B cell (primary cell): ENCODE data around the gene SURF2.

Experiments used
- EZH2 ChIP-seq: IDR thresholded peaks from 2 replicates; pipeline ENCODE4 v1.6.1; 2012; ENCODE audit warnings: borderline replicate concordance, low read depth, mild to moderate bottlenecking, moderate library complexity, low read length; ENCODE audit not compliant: insufficient read depth, poor library complexity, severe bottlenecking
- TF ChIP-seq, protein P1 (sequence below): fragments of 200-600 bp; IDR thresholded peaks from one replicate; pipeline ENCODE4 v1.8.0; 2022; ENCODE audit warnings: antibody characterized with exemption, mild to moderate bottlenecking

DNA sequence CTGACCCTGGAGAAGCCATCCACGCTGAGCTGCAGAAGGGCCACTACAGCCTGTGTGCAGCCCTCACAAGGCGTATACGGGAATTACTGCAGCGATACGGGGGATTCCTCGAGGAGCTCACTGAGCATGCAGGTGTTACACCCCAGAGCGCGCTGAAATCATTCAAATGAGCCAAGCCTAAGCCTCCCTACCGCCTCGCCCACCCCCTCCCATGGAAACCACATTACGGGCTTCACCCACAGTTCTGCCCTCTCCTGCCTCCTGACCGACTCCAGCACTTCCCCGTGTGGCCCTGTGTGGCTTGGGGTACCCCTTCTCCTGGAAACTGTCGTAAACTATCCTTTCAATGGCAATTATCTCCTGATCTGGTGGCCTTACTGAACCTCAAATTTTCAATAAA is 33.6 kb upstream of the SURF2 start:
- no peak for TF ChIP-seq EZH2
- TF ChIP-seq, protein P1, sequence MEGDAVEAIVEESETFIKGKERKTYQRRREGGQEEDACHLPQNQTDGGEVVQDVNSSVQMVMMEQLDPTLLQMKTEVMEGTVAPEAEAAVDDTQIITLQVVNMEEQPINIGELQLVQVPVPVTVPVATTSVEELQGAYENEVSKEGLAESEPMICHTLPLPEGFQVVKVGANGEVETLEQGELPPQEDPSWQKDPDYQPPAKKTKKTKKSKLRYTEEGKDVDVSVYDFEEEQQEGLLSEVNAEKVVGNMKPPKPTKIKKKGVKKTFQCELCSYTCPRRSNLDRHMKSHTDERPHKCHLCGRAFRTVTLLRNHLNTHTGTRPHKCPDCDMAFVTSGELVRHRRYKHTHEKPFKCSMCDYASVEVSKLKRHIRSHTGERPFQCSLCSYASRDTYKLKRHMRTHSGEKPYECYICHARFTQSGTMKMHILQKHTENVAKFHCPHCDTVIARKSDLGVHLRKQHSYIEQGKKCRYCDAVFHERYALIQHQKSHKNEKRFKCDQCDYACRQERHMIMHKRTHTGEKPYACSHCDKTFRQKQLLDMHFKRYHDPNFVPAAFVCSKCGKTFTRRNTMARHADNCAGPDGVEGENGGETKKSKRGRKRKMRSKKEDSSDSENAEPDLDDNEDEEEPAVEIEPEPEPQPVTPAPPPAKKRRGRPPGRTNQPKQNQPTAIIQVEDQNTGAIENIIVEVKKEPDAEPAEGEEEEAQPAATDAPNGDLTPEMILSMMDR: no peak
